Neural crest cell (in vitro differentiated cells): ENCODE results near the gene ESYT1. TPM values are rescaled to one million over a fixed set of nuclear protein-coding genes. Genes with fewer than 3 reads are reported as not detected.
"Not testable (repeated sequence)": the region's sequence is repeated elsewhere in the genome, so short reads cannot be mapped to it uniquely, and the experiment has no call there.

ENCODE experiments used
- DNase-seq: peaks from one replicate; pipeline ENCODE4 v3.0.0; 2021; ENCODE audit warnings: low read depth, mixed read lengths, low spot score
- H3K27ac Mint-ChIP-seq: one replicate; pipeline ENCODE4 v1.8.0; 2021; ENCODE audit warnings: mild to moderate bottlenecking, mixed read lengths; ENCODE audit not compliant: unreplicated experiment
- H3K27me3 Mint-ChIP-seq: 2 replicates; pipeline ENCODE4 v1.8.0; 2021; ENCODE audit warnings: low read depth, mild to moderate bottlenecking, mixed read lengths
- H3K36me3 Mint-ChIP-seq: 2 replicates; pipeline ENCODE4 v1.8.0; 2021; ENCODE audit warnings: low read depth, mild to moderate bottlenecking, mixed read lengths
- H3K4me1 Mint-ChIP-seq: 2 replicates; pipeline ENCODE4 v1.8.0; 2021; ENCODE audit warnings: mixed read lengths
- H3K4me3 Mint-ChIP-seq: one replicate; pipeline ENCODE4 v1.8.0; 2021; ENCODE audit warnings: mild to moderate bottlenecking, mixed read lengths
- H3K9me3 Mint-ChIP-seq: 2 replicates; pipeline ENCODE4 v1.8.0; 2021; ENCODE audit warnings: mixed read lengths
- CTCF ChIP-seq: fragments of 200-600 bp; sonication (generic); conservative IDR thresholded peaks from 2 replicates; pipeline ENCODE4 v1.5.0; 2021; ENCODE audit warnings: antibody characterized with exemption, mild to moderate bottlenecking
- total RNA-seq: library from RNA; stranded (reverse); gene quantifications from 2 replicates; pipeline ENCODE4 v1.2.1, GENCODE V29; 2021

ESYT1 gene
- total RNA-seq, 1 donor from 2014 or later, result 121 TPM

DNA sequence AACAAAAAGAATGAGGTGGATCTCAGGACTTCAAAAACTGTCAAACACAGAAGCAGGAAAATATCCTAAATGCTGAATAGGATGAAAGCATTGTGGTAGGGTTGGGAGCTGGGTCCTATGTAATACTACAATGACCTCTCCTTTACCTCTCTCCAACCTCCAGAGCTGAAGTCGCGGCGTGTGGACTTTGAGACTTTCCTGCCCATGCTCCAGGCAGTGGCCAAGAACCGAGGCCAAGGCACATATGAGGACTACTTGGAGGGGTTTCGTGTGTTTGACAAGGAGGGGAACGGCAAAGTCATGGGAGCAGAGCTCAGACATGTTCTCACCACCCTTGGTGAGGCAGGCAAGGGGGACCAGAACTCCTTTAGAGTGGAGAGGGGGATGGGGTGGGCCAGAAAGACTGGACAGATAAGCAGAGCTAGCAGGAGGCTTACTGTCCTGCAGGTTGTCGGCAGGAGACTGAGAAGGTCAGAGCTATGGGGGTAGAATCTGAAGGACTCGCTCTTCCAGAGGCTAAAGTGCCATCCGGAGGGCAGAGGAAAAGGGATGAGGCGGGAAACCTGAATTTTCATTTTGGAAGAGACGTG is 27.3 kb downstream of the ESYT1 start:
- peak overlapping the region; percentile 60 for H3K27ac Mint-ChIP-seq
- DNase-seq, result no peak
- peaks cover 22% of the 10 kb centered on the region for H3K36me3 Mint-ChIP-seq
- H3K9me3 Mint-ChIP-seq, result no peaks in the 10 kb centered on the region
- H3K4me1 Mint-ChIP-seq, result peaks cover 77% of the 10 kb centered on the region
- peaks cover 8% of the 10 kb centered on the region for H3K27me3 Mint-ChIP-seq
- peak overlapping the region; percentile 75 for H3K4me3 Mint-ChIP-seq
- TF ChIP-seq CTCF, result no peak

- Mint-ChIP-seq H3K4me3 (peak overlapping the region; percentile 95), H3K4me1 (peaks cover 82% of the 10 kb centered on the region), H3K27ac (peak overlapping the region; percentile 99), H3K36me3 (peaks cover 28% of the 10 kb centered on the region)
- not testable (repeated sequence) for DNase-seq, H3K27me3 Mint-ChIP-seq, H3K9me3 Mint-ChIP-seq
These were observed 28.6 kb downstream of the ESYT1 start for GRCh38 chr12:56156464-56157200.

DNA sequence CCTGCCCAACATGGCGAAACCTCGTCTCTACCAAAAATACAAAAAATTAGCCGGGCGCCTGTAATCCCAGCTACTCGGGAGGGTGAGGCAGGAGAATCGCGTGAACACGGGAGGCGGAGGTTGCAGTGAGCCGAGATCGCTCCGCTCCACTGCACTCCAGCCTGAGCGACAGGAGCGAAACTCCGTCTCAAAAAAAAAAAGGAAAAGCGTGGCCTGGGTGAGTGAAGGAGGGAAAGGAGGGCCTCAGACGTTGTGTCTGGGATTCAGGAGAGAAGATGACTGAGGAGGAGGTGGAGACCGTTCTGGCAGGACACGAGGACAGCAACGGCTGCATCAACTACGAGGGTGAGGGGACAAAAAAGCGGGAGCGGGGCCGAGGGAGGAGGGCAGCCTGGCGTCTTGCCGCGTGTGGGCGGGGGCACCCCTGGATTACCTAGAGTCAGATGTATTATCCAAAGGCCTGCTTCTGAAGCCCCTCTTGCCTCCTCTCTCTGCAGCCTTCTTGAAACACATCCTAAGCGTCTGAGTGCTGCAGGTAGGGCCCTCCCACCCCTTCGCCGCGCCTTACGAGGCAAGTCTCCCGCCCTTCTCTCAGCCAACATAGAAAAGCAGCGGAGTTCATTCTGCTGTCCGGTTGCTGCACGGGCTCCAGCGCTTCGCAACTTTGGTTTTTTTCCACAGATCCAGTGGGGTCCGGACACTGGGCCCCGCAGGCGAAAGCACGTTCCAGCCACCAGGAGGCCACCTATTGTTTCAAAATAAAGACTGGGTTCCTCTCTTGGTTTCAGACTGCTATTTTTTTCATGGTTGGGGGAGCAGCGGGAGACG is 29.3 kb downstream of the ESYT1 start:
- H3K9me3 Mint-ChIP-seq, result no peaks in the 10 kb centered on the region
- H3K4me3 Mint-ChIP-seq, result peak overlapping the region; percentile 95
- H3K27me3 Mint-ChIP-seq, result peaks cover 8% of the 10 kb centered on the region
- H3K36me3 Mint-ChIP-seq, result peaks cover 29% of the 10 kb centered on the region
- peaks cover 80% of the 10 kb centered on the region for H3K4me1 Mint-ChIP-seq
- DNase-seq, result peak; percentile 61
- peak; percentile 71 for TF ChIP-seq CTCF
- peak overlapping the region; percentile 99 for H3K27ac Mint-ChIP-seq

DNA sequence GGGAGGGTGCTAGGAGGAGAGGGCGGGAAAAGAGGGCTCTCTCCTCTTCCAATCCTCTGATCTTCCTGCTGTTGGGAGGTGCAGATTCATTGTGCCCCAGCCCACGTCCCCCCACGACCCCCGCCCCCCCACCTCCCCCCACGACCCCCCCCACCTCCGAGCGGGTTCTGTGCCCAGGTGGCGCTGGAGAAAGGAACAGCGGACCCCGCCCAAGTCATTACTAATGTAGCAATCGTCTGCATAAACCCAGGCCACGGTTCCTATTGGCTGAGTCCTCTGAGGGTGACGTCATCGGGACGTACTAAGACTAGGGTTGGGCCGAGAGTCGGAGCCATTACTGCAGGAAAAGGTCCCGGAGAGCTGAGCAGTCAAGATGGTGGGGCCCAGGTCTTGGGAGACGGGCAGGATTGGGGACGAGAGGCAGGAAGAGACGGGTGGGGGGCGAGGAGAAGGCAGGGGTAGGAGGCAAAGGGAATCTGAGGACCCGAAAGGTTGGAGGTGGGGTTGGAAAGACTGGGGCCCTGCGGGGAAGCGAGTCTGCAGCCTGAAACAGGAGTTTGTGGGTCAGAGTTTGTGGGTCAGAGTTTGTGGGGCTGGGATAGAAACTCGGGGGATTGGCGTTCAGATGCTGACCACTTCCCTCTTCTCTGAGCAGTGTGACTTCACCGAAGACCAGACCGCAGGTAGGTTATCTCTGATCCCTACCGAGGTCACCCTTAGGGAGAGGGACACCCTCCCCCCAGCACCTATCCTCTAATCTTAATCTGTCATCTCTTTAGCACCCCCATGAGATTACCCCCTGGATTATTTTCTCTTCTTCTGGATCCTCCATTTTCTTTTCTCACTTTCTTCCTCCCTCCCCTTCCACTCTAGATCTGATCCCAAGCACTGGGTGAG is 30.2 kb downstream of the ESYT1 start, which contains the start of gene MYL6:
Gene MYL6, plus strand, starts transcription at position 331 of the 897 bp plus-strand sequence. Its CDS starts 43 bp downstream, at position 374.
- peaks cover 8% of the 10 kb centered on the region for H3K27me3 Mint-ChIP-seq
- DNase-seq, result peak; percentile 81
- peak within 1 kb of the TSS; percentile 99 for H3K27ac Mint-ChIP-seq
- no peaks in the 10 kb centered on the region for H3K9me3 Mint-ChIP-seq
- peaks cover 77% of the 10 kb centered on the region for H3K4me1 Mint-ChIP-seq
- peaks cover 31% of the 10 kb centered on the region for H3K36me3 Mint-ChIP-seq
- TF ChIP-seq CTCF, result no peak
- peak within 1 kb of the TSS; percentile 95 for H3K4me3 Mint-ChIP-seq

DNA sequence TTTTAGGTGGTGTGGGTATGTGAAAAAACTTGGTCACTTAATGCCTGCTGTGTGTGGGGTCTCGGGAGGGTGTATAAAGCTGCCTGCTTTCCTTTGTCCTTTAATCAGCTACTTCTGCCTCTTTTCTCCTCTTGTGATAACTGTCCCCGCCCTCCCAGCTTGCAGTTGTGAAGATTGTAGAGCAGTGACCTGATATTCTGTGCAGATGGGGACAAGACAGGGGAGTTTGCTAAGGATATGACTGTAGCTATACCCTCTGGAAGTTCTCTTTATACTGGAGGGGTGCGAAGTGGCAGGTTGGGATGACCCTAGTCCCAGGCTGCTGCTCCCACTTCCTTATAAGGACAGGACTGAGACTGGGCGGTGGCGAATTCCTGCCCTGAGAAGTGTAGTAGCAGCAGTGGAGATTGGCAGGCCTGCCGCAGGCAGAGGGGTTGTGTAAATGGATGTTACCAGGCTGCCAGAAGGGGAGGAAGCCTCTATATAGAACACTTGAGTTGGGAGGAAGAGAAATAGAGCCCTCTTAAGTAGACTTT is 30.9 kb downstream of the ESYT1 start:
- H3K4me1 Mint-ChIP-seq, result peaks cover 70% of the 10 kb centered on the region
- H3K27ac Mint-ChIP-seq, result peak overlapping the region; percentile 99
- H3K27me3 Mint-ChIP-seq, result peaks cover 15% of the 10 kb centered on the region
- H3K4me3 Mint-ChIP-seq, result peak overlapping the region; percentile 95
- peak; percentile 43 for DNase-seq
- TF ChIP-seq CTCF, result no peak
- H3K9me3 Mint-ChIP-seq, result no peaks in the 10 kb centered on the region
- peaks cover 37% of the 10 kb centered on the region for H3K36me3 Mint-ChIP-seq
